HG02571 (cell line): ENCODE measurements around the gene EDEM3.
"Not testable (repeated sequence)": the region's sequence is repeated elsewhere in the genome, so short reads cannot be mapped to it uniquely, and the experiment has no call there.

ENCODE experiments used
- ATAC-seq: cut with Tn5 transposase; IDR thresholded peaks from one replicate; pipeline ENCODE4 v1.9.1; 2021; ENCODE audit warnings: mild to moderate bottlenecking, moderate library complexity; ENCODE audit not compliant: unreplicated experiment

EDEM3 gene

DNA sequence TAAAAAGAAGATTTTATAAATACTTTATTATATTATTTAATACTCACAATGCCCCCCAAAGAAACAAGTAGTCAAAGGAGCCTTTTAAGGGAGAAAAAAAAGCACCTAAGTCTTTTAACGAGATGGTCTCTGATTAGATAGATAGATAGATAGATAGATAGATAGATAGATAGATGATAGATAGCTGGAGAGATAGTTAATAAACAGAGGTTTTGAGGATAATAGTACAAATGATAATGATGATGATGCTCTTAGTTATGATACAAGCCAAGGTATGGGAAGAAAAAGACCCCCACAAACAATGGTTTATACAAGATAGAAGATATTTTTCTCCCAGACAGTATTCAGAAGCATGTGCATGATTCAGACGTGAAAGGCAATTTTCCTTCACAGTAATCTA, 14.6 kb upstream of the EDEM3 start:
- no peak for ATAC-seq

DNA sequence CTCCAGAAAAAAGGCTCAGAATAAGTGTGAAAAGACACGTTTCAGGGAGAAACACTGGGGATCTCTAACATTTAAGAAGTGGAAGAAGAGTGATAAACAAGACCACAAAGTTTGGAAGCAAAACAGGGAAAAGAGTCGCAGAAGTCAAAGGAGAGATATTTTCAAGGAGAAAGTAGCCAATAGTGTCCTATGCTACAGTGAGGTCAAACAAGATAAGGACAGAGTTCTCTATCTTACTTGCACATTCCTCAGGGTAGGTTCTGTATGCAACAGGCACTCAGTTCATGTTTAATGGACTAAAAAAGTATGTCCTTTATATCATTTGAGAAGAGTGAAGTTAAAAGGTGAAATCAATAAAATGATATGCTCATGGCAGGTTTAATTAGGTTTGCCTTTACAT, 13.8 kb upstream of the EDEM3 start:
- no peak for ATAC-seq

DNA sequence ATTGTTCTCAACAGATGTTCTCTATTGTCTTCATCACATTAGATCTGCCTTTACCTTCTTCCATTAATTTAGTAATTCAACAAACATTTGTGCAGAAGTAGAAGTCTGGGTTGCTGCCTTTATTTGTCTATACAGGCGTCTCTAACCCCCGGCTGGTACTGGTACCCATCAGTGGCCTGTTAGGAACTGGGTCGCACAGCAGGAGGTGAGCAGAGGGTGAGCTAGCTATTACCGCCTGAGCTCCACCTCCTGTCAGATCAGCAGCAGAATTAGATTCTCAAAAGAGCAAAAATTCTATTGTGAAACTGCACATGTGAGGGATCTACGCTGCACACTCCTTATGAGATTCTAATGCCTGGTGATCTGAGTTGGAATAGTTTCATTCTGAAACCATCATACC, 12.9 kb upstream of the EDEM3 start:
- no peak for ATAC-seq

DNA sequence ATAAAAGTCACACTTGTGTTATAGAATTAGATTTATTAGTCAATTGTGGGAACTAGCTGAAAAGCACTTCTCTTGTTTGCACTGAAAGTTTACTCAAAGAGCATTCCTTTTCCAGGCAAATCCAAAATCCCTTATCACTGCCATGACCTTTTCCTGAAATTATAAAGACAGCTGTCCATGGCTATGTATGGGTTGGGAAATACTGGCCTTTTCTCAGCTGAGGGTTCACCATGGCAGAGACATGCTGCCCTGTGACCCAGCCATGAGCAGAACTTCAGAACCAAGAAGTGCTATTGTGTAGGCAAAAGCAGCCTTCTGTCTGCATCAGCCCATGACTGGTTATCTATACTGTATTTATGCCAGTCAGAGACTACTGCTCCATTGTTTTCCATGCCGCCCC, 9.8 kb upstream of the EDEM3 start:
- no peak for ATAC-seq

DNA sequence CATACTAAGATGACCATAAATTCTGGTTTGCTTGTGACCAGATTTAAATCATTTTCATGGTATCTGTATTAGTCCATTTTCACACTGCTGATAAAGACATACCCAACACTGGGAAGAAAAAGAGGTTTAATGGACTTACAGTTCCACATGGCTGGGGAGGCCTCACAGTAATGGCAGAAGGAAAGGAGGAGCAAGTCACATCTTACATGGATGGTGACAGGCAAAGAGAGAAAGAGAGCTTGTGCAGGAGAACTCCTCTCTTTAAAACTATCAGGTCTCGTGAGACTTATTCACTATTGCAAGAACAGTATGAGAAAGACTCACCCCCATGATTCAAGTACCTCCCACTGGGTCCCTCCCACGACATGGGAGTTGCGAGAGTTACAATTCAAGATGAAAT, 8.9 kb upstream of the EDEM3 start:
- ATAC-seq, result not testable (repeated sequence)

DNA sequence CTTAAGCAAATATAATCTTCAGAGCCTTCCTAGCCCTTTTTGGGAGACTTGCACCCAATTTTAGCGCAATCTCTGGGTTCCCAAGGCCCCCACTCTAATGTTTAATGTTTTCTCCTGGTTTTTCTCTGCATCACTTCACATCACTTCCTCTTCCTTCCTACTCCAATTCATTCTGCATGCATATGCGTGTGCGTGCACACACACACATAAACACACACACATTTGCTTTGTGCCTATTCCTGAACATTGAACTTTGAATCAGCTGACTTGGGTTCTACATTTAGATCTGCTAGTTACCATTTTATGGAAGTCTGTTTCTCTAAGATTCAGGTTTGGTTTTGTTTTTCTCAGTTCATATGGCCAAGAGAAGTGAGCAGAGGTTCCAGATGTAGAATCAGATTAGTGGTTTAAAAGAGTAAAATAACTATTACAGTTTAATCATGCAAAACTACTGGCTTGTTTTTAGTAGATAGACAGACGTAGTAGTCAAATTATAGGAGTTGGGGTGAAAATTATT, 7.4 kb upstream of the EDEM3 start:
- no peak for ATAC-seq

DNA sequence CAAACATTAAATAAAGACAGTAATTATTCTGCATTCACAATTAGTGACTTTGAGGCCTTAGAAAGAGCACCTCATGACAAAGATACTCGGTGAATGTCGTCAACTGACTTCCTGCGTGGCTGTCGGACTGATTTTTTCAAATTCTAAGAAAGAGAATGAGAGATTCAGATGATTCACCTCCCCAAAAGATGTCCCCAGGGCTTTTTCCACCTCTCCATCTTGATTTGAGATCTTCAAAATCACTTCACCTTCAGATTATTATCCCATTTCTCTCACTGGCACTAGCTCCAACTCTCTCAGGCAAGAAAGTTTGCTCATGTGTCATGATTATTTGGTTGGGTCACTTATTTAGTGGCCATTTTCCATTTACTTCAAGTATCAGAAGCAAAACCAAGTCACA, 5.0 kb upstream of the EDEM3 start:
- no peak for ATAC-seq

DNA sequence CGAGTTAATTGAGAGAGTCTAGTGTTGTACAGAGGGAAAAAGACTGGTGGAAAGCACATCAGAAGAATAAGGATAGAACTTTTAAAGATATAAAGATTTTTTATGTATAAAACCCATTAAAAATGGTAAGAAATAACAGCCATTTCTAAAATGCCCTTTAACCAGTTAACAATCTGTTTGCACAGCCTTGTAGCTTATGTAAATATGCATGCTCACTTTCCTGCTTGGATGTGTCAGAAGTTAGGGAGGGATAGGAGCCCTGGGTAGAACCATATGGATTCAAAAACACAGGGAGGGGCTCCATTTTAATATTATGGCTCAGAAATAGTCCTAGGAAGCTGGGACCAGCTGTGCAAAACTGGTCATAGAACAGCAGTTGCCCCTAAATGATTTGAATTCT, 4.5 kb upstream of the EDEM3 start:
- no peak for ATAC-seq

DNA sequence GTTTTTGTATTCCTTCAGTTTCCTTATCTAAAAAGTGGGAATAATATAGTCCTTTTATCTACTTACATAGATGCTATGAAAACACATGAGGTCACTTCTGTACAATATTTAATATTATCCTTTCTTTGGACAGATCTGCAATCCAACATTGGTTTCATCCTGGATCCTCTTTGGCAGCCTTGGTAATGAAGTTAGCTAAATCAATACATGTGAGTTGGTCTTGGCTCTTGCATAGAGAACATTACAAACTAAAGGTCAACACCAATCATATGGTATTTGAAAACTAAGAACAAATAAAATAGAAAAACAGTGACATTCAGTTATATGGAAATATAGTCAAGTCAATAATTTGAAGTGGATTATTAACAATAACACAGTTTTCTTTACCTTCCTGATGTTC, 3.2 kb upstream of the EDEM3 start:
- ATAC-seq, result no peak

DNA sequence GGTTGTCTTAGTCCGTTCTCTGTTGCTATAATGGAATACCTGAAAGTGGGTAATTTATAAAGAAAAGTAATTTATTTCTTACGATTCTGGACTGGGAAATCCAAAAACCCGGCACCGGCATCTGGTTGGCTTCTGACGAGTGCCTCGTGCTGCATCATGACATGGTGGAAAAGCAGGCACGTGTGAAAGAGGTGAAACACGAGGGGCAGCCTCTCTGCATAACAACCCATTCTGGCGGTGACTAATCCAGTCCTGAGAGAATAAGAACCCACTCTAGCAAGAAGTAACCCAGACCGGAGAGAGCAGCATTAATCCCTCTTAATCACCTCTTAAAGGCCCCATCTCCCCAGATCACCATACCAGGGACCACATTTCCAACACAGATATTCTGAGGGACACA, 2.7 kb upstream of the EDEM3 start:
- no peak for ATAC-seq

DNA sequence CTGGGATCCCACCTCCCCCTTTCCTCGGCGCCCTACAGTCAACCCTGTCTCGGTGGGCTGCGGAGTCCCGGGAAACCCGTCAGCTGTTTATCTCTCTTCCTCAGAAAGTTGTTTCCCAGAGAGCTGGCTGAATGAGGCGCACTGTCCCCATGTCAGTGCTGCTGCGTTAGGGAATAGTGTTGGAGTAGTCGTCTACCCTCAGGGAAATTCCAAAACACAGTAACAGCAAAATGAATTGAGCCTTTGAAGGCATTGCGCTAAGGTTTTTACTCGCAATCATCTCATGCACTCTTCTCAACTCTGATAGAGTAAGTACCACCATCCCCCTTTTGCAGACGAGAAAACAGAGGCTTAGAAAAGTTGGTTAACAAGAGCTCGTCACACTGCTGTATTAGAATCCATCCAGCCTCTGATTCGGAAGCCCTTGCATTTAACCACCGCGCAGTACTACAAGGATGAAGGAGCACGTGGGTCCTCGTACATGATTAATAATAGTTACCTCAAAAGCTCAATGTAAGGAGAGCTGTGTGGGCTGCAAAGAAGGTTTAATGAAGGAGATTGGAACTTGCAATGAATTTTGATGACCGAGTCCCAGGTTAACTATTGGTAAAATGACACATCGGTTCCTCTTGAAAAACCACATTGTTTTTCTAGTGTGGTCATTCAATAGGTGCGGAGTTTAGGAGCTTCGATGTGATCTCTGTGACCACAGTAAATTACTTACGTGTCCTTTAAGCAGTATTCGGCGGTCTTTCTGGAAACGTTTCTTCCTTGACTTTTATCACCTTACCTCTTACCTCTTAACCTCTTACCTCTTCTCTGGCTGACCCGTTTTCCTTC, 788 bp upstream of the EDEM3 start:
- peak; percentile 0 for ATAC-seq

DNA sequence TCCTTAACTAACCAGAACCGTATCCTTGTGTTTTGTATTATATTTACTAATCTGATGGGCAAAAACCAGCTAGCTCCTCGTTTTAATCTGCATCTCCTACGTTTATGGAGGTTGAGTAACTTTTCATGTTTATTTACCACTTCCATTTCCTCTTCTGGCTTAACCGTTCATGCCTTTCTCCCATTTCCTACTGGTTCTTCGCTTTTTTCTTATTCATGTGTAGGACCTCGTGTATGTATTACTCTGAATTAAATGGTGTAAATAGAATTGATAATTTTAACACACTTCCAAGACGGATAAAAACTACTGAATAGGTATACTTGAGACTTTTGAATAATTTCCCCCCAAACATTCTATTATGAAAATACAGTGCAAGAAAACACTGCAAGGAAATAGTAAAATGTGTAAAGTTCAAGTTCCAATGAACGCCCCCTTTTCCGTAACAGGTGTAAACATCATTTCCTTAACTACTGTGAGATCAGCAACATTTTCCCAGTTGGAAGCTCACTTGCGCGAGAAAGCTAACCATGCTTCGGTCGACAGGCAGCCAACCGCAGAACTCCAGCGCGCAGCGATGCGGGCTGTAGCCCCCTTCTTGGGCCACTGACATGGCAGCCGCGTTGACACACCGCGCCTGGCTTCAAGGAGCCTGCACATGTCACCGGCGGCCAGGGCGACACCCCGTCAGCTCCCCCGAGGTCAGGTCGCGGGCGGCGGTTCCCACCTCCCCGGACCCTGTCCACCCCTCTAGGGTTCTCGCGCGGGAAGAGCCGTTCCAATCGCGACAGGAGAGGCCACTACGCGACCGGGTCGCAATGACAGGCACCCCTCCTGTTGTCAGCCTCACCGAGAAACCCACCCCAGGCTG, 816 bp downstream of the EDEM3 start:
- ATAC-seq, result peak; percentile 11

DNA sequence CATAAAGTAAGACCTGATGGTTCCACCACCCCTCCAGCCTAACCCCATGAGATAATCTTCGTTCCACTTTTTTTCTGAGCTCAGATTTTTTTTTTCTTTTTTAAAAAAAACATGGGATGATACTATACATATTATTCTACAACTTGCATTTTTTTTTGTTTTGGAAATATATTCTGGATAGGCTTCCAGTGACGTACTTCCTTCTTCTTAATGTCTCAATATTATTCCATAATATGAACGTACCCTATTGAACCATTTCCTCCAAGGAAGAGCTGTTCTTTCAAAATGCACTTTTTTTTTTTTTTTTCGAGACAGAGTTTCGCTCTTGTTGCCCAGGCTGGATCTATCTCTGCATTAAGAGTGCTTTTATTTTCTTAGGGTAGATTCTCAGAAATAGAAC, 1.5 kb downstream of the EDEM3 start:
- no peak for ATAC-seq

DNA sequence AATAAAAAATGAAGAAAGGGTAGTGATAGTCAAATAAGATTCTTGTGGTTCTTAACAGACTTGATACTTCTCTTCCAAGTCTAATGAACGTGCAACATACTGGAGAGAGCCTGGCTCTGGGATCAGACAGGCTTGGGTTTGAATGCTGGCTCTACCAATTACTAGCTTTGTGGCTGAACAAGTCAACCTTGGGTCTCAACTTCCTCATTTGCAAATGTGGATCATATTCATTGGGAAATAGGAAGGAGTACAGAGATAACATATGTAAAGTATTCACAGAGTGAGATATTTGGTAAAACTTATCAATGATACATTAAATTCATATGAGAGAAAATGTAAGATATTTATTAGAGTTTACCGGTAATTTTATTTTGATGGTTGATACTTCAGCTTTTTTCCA, 2.0 kb downstream of the EDEM3 start:
- no peak for ATAC-seq

DNA sequence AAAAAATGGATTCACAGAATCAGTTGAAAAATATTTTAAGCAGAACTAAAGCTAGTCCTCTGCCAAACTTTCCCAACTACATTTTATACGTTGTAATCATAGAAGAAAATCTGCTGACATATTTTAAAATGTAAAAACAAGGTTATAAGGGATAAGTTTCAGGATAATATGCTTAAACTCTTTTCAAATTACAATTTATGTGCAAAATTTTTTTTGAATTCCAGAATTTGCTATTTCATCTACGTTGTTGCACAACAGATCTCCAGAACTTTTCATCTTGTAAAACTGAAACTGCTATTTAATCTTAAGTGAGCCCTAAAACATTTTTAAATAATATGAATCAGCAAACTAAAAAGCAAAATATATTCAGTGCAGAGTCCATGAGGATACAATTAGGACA, 5.9 kb downstream of the EDEM3 start:
- no peak for ATAC-seq

DNA sequence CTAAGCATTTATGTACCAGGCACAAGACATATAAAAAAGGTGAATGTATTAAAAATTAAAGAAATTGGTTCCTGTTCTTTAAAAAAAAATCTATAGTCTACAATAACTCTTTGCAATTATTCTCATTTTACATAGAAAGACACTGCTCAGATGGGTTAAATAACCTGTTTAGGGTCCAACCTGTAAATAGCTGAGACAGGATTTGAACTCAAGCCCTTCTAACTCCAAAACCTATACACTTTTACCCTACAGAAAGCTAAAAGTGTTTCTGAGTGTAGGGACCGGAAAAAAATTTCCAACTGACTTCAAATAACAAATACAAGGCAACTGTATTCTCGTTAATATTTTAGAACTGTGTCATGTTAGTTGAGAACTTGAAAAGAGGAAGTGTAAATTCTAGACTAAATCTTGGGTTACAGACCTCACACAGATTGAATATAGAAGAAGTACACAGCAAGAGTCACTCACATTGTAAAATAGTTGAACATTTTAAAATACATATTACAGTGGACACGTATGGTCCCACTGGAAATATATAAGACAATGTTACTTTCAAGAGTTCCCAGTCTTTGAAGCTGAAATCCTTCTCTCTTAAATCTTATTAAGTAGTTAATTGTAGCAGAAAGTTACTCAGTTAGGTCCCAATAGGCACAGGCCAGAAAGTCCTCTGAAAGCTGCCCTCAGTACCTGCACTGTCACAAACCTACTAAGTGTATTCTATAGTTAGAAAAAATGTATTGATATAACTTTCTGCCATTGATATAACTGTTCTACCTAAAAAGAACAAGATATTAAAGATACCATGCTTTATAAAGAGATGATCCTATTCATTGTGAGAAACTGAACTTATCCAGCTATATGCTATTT, 7.3 kb downstream of the EDEM3 start:
- ATAC-seq, result peak; percentile 69

DNA sequence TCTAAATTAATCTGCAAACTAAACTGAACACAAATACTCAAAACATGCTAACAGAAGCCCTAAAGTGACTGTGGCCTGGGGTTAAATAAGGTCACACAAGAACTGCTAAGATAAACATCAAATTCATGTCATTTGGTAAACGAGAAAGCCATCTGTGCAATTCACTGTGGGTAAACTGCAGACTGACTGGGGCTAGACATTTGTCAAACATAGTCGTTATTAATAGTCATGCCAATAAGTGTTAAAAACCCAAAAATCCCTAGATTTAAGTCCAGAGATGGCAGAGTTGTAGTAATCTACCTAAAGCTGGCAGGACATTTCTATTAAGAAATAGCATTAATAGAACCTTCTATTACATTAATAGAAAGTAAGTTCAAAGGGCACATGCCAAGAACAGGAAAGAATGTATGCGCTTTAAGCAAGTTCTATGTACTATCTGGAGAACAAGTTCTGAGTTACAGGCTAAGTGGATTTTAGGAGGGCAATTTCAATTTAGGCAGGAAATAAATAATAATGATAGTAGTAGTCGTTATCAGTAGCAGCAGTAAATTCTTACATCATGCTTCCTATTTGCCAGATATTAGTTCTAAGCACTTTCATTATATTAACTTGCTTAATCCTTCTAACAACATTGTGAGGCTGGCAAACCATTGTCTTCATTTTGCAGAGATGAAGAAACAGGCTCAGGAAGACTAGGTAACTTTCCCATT, 8.6 kb downstream of the EDEM3 start:
- peak; percentile 41 for ATAC-seq

DNA sequence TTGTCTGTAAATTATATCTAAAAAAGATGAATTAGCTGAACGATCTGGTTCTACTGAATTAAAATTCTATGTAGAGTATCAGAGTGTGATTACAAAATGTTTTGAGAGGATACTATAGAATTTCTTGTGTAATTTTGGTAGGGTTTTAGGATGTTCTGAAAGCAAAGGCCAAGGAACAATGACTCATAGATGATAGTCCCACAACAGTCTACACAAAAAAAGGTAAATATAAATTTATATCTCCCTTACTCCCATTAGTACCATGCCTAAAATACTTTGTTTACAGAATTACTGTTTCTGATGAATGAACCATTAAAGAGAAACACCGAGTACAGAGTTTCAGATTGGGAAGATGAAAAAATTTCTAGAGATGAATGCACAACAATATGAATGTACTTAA, 9.5 kb downstream of the EDEM3 start:
- ATAC-seq, result no peak

DNA sequence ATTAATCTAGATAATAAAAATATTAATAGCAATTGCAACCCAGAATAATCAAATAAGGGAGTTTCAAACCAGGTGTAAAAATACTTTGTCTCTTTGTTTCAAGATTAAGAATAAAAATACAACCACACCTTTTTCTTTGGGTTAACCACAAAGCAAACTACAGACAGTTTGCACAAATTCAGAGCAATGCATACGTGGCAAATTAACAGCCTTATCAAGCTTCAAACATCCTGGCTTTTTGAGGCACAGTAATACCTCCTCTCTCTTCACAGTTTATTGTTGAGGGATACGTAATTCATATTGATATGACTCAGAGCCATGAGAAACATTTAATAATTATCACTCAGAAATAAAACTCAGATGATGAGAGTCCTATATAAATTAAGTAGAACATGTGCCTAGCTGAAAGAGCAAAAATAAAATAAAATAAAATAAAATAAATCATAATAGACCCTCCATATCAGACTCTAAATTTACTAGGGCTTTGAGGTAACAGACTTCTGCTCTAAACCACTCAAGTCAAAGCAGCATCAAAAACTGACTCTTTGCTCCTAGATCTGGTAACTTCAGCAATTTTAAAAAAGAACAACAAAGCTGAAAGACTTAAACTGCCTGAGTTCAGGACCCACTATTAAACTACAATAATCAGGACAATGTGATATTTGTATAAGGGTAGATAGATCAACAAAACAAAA, 11.4 kb downstream of the EDEM3 start:
- ATAC-seq, result no peak

DNA sequence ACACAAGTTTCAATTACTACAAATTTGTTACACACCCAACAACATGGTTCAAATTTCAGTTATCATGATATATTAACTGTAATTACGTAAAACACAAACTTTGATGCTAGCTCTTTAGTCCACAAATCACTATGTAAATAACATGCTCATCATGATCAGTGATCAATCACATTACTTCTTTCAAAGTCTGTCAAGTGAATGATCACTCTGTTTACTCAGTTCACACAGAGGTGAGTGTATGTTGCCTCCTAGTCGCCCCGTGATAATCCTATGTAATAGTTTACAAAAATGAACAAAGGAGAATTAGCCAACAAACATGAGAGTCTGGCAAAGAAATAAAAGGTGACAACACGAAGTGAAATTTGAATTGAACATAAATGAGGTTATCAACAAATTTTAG, 14.3 kb downstream of the EDEM3 start:
- no peak for ATAC-seq
